ENCODE data around the gene GNA15.
A peak's percentile ranks its signal among the peaks of the same experiment; 100 is the strongest.

- no peak for TF ChIP-seq POLR2A (IDR thresholded peaks at IDR 0.05)
- peak; percentile 55 to 60 (median 58) for TF ChIP-seq CTCF (IDR thresholded peaks at IDR 0.05)
Observed at GRCh38 chr19:3146677-3147100, 10.9 kb downstream of the GNA15 start.
